AG04449 (cell line): ENCODE results near the gene P4HB.

Experiments
- CTCF ChIA-PET: fragments of 350-600 bp; formaldehyde crosslinking; extraction: SDS; loops from one replicate; lab custom pipeline; 2021; ENCODE audit warnings: antibody characterized with exemption; lab: Yijun Ruan, JAX
- POLR2A ChIA-PET: fragments of 400-600, 350-600 bp; formaldehyde crosslinking; extraction: SDS; loops from one replicate; lab custom pipeline; 2020; ENCODE audit warnings: antibody characterized with exemption, inconsistent platforms; lab: Yijun Ruan, JAX
- DNase-seq: peaks from one replicate; pipeline ENCODE4 v3.0.0-alpha.2; 2010; ENCODE audit warnings: low read depth, low spot score
- H3K4me3 ChIP-seq: 2 replicates; pipeline ENCODE4 v1.5.1; 2011; ENCODE audit warnings: low read depth, mild to moderate bottlenecking, control low read depth, low read length
- TF ChIP-seq, protein P1 (sequence below): IDR thresholded peaks from one replicate; pipeline ENCODE4 v1.5.1; 2011; ENCODE audit warnings: mild to moderate bottlenecking, moderate library complexity, low read length, control low read depth, inconsistent platforms; ENCODE audit not compliant: insufficient read depth; ENCODE audit errors: missing control alignments

The P4HB gene

DNA sequence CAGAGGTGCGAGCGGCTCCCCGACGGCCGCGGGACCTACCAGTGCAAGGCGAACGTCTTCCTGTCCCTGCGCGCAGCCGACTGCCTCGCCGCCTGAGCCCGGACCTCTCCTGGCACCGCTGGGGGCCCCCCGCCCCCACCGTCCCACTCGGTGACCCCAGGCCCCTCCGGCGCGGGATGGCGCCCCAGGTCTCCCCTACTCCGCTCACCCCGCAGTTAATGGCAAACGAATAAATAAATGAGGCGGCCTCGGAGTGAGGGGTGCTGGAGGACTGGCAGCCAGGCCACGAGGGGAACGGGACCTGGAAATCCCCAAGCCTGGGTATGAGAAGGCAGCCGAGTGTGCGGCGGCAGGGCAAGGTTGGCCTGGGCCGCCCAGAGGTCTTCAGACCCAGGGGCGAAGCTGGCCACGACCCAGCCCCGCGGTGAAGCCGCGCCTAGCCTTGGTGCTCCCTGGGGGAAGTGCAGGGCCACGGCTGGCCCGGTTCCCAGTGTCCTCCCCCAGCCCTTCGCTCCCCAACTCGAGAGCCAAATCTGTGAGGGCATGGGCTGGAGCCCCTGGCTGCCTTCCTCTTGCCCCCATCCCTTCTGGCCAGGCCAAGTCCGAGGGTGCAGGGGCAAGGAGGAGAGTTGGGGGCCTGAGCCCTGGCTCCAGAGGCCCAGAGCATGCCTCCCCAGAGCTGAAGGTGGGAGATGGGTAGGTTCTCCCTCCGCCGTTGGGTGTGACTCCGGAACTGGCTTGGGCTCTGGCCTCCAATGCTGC lies 42.5 kb upstream of the P4HB start:
- CTCF ChIA-PET, result no interaction called here
- POLR2A ChIA-PET, result interaction anchor here (0.7 kb wide), 1 partner anchor 24 kb away, joined by 3 read pairs; no protein-coding TSS in a partner anchor
- H3K4me3 ChIP-seq, result peak overlapping the region; percentile 36
- DNase-seq, result no peak
- TF ChIP-seq, protein P1, sequence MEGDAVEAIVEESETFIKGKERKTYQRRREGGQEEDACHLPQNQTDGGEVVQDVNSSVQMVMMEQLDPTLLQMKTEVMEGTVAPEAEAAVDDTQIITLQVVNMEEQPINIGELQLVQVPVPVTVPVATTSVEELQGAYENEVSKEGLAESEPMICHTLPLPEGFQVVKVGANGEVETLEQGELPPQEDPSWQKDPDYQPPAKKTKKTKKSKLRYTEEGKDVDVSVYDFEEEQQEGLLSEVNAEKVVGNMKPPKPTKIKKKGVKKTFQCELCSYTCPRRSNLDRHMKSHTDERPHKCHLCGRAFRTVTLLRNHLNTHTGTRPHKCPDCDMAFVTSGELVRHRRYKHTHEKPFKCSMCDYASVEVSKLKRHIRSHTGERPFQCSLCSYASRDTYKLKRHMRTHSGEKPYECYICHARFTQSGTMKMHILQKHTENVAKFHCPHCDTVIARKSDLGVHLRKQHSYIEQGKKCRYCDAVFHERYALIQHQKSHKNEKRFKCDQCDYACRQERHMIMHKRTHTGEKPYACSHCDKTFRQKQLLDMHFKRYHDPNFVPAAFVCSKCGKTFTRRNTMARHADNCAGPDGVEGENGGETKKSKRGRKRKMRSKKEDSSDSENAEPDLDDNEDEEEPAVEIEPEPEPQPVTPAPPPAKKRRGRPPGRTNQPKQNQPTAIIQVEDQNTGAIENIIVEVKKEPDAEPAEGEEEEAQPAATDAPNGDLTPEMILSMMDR, result no peak

DNA sequence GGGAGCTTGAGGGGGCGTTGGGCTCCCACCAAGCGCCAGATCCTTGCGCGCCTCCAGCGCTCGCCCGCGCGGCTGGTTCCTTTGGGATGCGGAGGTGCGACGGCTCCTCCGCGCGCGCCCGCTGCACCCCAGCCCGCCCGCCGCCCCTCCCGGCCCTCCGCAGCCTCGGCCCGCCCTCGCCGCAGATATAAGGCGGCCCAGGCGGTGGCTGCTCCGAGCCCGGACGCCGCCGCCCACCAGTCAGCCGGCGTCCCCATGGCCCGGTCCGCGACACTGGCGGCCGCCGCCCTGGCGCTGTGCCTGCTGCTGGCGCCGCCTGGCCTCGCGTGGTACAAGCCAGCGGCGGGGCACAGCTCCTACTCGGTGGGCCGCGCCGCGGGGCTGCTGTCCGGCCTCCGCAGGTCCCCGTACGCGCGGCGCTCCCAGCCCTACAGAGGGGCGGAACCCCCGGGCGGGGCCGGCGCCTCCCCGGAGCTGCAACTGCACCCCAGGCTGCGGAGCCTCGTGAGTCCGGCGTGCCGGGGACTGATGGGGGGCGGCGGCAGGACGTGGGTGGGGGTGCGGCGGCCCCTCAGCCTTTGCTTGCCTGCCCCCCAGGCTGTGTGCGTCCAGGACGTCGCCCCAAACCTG lies 41.8 kb upstream of the P4HB start, which contains the start of gene NPB:
NPB (plus strand) TSS at position 216 of the 630 bp plus-strand sequence; CDS start at position 256, 40 bp downstream.
- H3K4me3 ChIP-seq, result peak within 1 kb of the TSS; percentile 36

DNA sequence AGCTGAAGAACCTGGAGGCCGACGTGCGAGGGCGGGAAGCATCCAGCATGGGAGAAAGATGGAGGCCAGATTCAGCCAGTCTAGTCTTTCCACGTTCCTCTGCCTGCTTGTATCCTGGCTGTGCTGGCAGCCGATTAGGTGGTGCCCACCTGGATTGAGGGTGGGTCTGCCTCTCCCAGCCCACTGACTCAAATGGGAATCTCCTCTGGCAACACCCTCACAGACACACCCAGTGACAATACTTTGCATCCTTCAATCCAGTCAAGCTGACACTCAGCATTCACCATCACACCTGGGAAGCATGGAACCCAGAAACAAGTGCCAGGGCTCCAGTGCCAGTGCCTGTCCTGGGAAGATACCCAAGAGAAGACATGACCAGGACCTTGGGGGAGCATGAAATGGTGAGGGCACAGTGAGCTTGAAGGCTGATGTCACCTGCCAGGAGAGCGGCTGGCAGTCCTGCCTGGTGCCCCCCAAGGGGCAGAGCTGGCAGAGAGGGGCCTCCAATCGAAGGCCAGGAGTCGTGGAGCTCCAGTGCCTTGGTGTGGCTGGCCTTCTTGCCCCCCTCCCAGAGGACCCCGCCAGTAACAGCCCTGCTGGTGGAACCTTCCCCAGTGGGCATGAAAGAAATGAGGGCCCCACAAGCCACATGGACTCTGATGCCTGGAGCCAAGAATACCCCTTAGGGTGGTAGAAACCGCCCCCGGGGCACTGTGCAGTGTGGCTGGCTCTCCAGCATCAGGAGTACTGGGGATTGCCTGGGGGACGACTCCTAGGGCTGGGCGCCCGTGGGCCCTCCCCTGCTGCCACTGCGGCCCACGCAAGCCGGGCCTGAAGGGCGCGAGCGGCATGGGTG lies 41.1 kb upstream of the P4HB start:
- TF ChIP-seq, protein P1, result no peak
- POLR2A ChIA-PET, result no interaction called here
- no peak overlapping the region; the same call in 1 of the 2 replicates for H3K4me3 ChIP-seq
- no peak for DNase-seq
- CTCF ChIA-PET, result interaction anchor here (0.7 to 1.0 kb wide), 2 partner anchors 9 to 18 kb away, joined by 3 read pairs; no protein-coding TSS in a partner anchor

More for the DNA sequence above, 41.8 kb upstream of the P4HB start, which contains the start of gene NPB:
- ChIA-PET CTCF (interaction anchor here (1.0 kb wide), 1 partner anchor 10 kb away, joined by 3 read pairs; no protein-coding TSS in a partner anchor), POLR2A (no interaction called here)
- no peak for DNase-seq
- TF ChIP-seq, protein P1, result no peak

DNA sequence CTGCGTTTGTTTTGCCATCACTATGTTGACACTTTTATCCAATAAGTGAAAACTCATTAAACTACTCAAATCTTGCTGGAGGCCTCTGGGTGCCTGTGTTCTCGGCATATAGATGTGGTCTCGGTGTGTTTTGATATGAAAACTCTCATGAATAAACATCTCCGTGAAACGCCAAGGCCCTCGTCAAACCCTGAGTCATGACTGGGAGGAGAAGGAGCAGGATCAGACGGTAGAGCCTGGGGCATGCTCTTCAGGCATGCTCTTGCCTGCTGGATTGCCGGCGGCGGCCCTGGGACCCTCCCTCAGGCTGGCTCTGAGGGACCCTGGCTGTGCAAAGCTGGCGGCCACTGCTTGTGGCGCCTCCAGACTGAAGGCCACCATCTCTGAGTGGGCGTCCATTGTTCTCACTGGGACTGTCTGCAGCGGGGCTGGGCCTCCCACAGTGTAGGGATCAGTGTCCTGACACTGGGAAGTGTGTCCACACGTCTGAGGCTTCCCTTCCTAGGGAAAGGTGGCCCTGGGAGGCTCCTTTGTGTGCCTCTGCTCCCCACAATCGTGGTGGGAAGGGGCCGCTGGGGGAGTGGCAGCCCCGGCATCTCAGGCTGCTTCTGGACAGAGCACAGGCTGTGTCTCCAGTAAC lies 40.0 kb upstream of the P4HB start:
- POLR2A ChIA-PET, result interaction anchor here (0.5 kb wide), 1 partner anchor 39 kb away, joined by 5 read pairs; no protein-coding TSS in a partner anchor
- DNase-seq, result no peak

DNA sequence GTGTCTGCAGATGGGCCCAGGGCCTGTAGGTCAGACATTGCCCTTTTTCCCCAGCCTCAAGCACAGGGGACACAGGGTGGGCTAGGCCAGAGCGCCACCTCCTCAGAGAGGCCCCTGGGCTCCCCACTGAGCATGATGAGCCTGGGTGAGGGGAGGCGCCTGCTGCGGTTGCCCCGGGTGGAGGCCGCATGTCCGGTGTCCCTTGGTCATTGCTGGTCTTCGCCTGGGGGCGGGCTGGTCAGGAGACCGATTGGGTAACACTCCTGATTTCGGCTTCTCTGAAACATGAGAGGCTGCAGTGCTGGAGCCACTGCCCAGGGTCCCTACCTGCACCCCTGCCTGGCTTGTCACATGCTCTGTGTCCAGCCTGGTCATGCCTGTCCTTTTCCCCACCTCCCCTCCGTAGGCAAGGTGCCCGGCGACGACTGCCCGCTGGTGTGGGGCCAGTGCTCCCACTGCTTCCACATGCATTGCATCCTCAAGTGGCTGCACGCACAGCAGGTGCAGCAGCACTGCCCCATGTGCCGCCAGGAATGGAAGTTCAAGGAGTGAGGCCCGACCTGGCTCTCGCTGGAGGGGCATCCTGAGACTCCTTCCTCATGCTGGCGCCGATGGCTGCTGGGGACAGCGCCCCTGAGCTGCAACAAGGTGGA lies 39.3 kb upstream of the P4HB start:
- H3K4me3 ChIP-seq, result no peak overlapping the region
- ChIA-PET POLR2A (interaction anchor here (0.5 to 0.8 kb wide), 2 partner anchors 27 to 38 kb away, joined by 3 to 5 read pairs; no protein-coding TSS in a partner anchor), CTCF (interaction anchor here (1.1 kb wide), 1 partner anchor 30 kb away, joined by 4 read pairs; no protein-coding TSS in a partner anchor)
- TF ChIP-seq, protein P1, result no peak
- no peak for DNase-seq

More for the DNA sequence above, 40.0 kb upstream of the P4HB start:
- CTCF ChIA-PET, result no interaction called here
- TF ChIP-seq, protein P1, result no peak
- H3K4me3 ChIP-seq, result no peak overlapping the region
